KMS-11 (cell line): ENCODE data around the gene STRN4.

Source experiments
- H2AFZ ChIP-seq: fragments of 200-600 bp; sonication (generic); 2 replicates; pipeline ENCODE4 v1.6.1; 2016; ENCODE audit warnings: antibody characterized with exemption, mixed run types, low read depth
- H3K27ac ChIP-seq: fragments of 200-600 bp; sonication (generic); 2 replicates; pipeline ENCODE4 v1.6.1; 2016; ENCODE audit warnings: mild to moderate bottlenecking, mixed run types
- H3K27me3 ChIP-seq: fragments of 200-600 bp; sonication (generic); 2 replicates; pipeline ENCODE4 v1.6.1; 2017; ENCODE audit warnings: mild to moderate bottlenecking, low read depth, mixed run types, moderate library complexity; ENCODE audit not compliant: insufficient read depth
- H3K36me3 ChIP-seq: fragments of 200-600 bp; sonication (generic); 2 replicates; pipeline ENCODE4 v1.6.1; 2017; ENCODE audit warnings: mild to moderate bottlenecking, mixed run types; ENCODE audit not compliant: insufficient read depth
- H3K4me1 ChIP-seq: fragments of 200-600 bp; sonication (generic); 2 replicates; pipeline ENCODE4 v1.6.1; 2016; ENCODE audit warnings: mild to moderate bottlenecking, low read depth, mixed run types; ENCODE audit not compliant: poor library complexity, severe bottlenecking
- H3K4me2 ChIP-seq: fragments of 200-600 bp; sonication (generic); 2 replicates; pipeline ENCODE4 v1.7.0; 2016; ENCODE audit warnings: mild to moderate bottlenecking, mixed run types
- H3K4me3 ChIP-seq: fragments of 200-600 bp; sonication (generic); IDR thresholded peaks from 2 replicates; pipeline ENCODE4 v1.6.1; 2017; ENCODE audit warnings: low read depth, low read length, mixed read lengths; ENCODE audit not compliant: insufficient read depth
- H3K79me2 ChIP-seq: fragments of 200-600 bp; sonication (generic); 2 replicates; pipeline ENCODE4 v1.6.1; 2016; ENCODE audit warnings: low read depth, mixed run types; ENCODE audit not compliant: insufficient read depth
- H3K9ac ChIP-seq: fragments of 200-600 bp; sonication (generic); 2 replicates; pipeline ENCODE4 v1.6.1; 2016; ENCODE audit warnings: mild to moderate bottlenecking, mixed run types
- H4K20me1 ChIP-seq: fragments of 200-600 bp; sonication (generic); 2 replicates; pipeline ENCODE4 v1.6.1; 2016; ENCODE audit warnings: mild to moderate bottlenecking, mixed run types; ENCODE audit not compliant: insufficient read depth
- CTCF ChIP-seq: fragments of 200-600 bp; sonication (generic); conservative IDR thresholded peaks from 2 replicates; pipeline ENCODE4 v1.6.1; 2017; ENCODE audit warnings: low read depth, mild to moderate bottlenecking, antibody characterized with exemption, low read length, moderate library complexity, mixed read lengths

STRN4 gene

GRCh38 chr19:46731007-46731501 is 15.2 kb downstream of the STRN4 start:
- Histone ChIP-seq H3K36me3 (peaks cover 7% of the 10 kb centered on the region; the same call in 1 of the 2 replicates), H3K4me2 (no peak overlapping the region), H3K9ac (no peak overlapping the region), H4K20me1 (no peaks in the 10 kb centered on the region), H3K4me3 (no peak overlapping the region), H2AFZ (no peak overlapping the region), H3K4me1 (peaks cover 18% of the 10 kb centered on the region), H3K27ac (no peak overlapping the region), H3K79me2 (no peaks in the 10 kb centered on the region; the same call in 1 of the 2 replicates), H3K27me3 (no peaks in the 10 kb centered on the region)
- no peak for TF ChIP-seq CTCF

GRCh38 chr19:46730595-46730994 is 15.7 kb downstream of the STRN4 start:
- Histone ChIP-seq H3K4me1 (peaks cover 18% of the 10 kb centered on the region), H3K27ac (no peak overlapping the region), H3K4me3 (no peak overlapping the region), H3K79me2 (no peaks in the 10 kb centered on the region; the same call in 1 of the 2 replicates), H3K9ac (no peak overlapping the region), H3K27me3 (no peaks in the 10 kb centered on the region), H2AFZ (no peak overlapping the region), H3K36me3 (peaks cover 7% of the 10 kb centered on the region; the same call in 1 of the 2 replicates), H4K20me1 (no peaks in the 10 kb centered on the region), H3K4me2 (no peak overlapping the region)
- no peak for TF ChIP-seq CTCF

GRCh38 chr19:46730187-46730586 is 16.1 kb downstream of the STRN4 start:
- H3K9ac ChIP-seq = no peak overlapping the region
- no peaks in the 10 kb centered on the region for H4K20me1 ChIP-seq
- no peak overlapping the region for H3K27ac ChIP-seq
- no peak overlapping the region for H2AFZ ChIP-seq
- peaks cover 18% of the 10 kb centered on the region for H3K4me1 ChIP-seq
- no peak overlapping the region for H3K4me3 ChIP-seq
- TF ChIP-seq CTCF = no peak
- no peaks in the 10 kb centered on the region; the same call in 1 of the 2 replicates for H3K79me2 ChIP-seq
- H3K36me3 ChIP-seq = peaks cover 7% of the 10 kb centered on the region; the same call in 1 of the 2 replicates
- H3K4me2 ChIP-seq = no peak overlapping the region
- H3K27me3 ChIP-seq = no peaks in the 10 kb centered on the region

GRCh38 chr19:46729696-46730095 is 16.6 kb downstream of the STRN4 start:
- Histone ChIP-seq H3K4me1 (peaks cover 18% of the 10 kb centered on the region), H3K27ac (no peak overlapping the region), H3K27me3 (no peaks in the 10 kb centered on the region), H3K36me3 (peaks cover 7% of the 10 kb centered on the region; the same call in 1 of the 2 replicates), H3K4me3 (no peak overlapping the region), H4K20me1 (no peaks in the 10 kb centered on the region), H3K9ac (no peak overlapping the region), H2AFZ (no peak overlapping the region), H3K4me2 (no peak overlapping the region), H3K79me2 (no peaks in the 10 kb centered on the region; the same call in 1 of the 2 replicates)
- no peak for TF ChIP-seq CTCF
